GM18511 (cell line): Measurements from ENCODE around the gene GLA.
A peak's percentile ranks its signal among the peaks of the same experiment; 100 is the strongest.

Source experiments
- ATAC-seq: cut with Tn5 transposase; IDR thresholded peaks from one replicate; pipeline ENCODE4 v1.9.1; 2021; ENCODE audit warnings: mild to moderate bottlenecking, moderate library complexity; ENCODE audit not compliant: unreplicated experiment

GLA gene

GRCh38 chrX:101359966-101360365 lies 47.8 kb downstream of the GLA start:
- no peak for ATAC-seq

DNA sequence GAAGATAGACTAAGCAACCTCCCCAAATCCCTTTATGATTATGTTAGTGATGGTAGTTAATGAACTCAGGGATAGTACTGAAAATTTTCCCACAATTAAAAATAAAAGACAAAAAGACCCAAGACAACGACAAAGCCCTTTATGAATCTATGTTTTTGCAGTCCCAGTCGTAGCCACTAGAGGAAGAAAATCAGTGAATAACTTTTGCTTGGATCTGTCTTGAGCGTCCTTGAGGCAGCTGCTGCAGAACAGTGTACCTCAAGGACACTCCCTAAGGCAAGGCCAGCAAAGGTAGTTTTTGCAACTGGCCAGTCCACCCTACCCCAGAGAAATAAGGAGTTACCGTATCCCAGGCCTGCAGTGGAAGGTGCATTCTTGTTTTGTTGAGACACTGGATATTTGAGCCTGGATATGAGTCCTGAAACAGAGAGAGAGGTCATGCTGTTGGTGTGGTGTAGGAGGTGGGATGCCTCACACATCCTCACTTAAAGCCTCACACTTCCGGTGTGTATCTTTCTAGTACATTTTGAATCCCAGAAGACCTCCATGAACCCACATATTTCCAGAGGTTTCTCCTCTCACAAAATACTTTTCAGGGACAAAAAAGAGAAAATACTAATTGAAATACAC lies 50.4 kb downstream of the GLA start:
- ATAC-seq: no peak

- no peak for ATAC-seq
Measured at GRCh38 chrX:101349193-101349562, 58.5 kb downstream of the GLA start.

GRCh38 chrX:101348452-101349192 lies 59.1 kb downstream of the GLA start, which contains the start of gene TIMM8A:
TIMM8A (minus strand) TSS chrX:101348742; CDS start chrX:101348664, 78 bp downstream.
- peak; percentile 98 for ATAC-seq

DNA sequence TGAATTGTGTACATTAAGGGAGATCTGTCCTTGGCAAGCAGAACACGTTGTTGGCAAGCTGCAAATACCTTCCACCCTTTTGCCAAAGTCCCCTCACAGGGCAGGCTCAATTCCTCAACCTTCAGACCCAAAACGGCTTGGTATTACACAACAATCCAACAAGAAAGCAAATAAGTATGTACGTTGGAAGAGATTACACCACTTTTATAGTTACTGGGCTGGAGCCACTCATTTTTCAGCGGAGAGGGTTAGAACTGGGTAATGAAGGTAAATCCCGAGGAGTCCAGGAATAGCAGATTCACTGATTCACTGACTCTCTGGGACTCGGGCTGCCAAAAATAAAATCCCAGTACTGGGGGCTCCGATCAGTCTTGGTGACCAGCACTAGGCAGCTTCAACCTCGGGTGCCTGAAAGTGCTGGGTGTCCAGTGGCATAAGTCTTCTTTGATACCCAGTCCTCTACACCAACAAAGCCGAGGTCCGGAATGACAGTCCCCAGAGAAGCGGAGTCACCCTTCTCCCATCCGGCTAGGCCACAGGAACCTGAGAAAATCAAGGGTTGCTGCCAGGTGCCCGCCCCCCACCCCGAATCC lies 59.8 kb downstream of the GLA start:
- peak; percentile 17 for ATAC-seq
